Upper lobe of left lung (tissue), 4 donors: ENCODE data around the gene MLH1.

ENCODE experiments used
- CTCF ChIP-seq, 6 experiments: fragments of 450-650 bp in 4 of 6; fragments of 200-600 bp in 2 of 6; sonication (generic) in 2 of 6; IDR thresholded peaks; one replicate each; pipeline ENCODE4 v1.5.1; 2016 to 2019; ENCODE audit warnings: antibody characterized with exemption in 6 of 6
- POLR2AphosphoS5 ChIP-seq, 2 donors: sonication (generic); formaldehyde crosslinking; IDR thresholded peaks; one replicate each; pipeline ENCODE4 v1.5.1; 2017; ENCODE audit warnings: antibody characterized with exemption in 2 of 2

- TF ChIP-seq CTCF (IDR thresholded peaks at IDR 0.05) (no peak), POLR2AphosphoS5 (IDR thresholded peaks at IDR 0.05) (no peak)
Measured at GRCh38 chr3:36957063-36957462, 36.3 kb upstream of the MLH1 start.
